SK-N-DZ (cell line): ENCODE data around the gene FAM20C.

ENCODE experiments used
- DNase-seq: peaks from one replicate; pipeline ENCODE4 v3.0.0-alpha.2; 2015; ENCODE audit warnings: low spot score

The FAM20C gene

GRCh38 chr7:266851-267840 is 74.8 kb downstream of the FAM20C start:
- peak; percentile 34 for DNase-seq

- DNase-seq: no peak
Measured at GRCh38 chr7:268991-269390, 76.6 kb downstream of the FAM20C start.

- DNase-seq: no peak
Measured at GRCh38 chr7:269721-270120, 77.3 kb downstream of the FAM20C start.

GRCh38 chr7:270351-270983 is 78.1 kb downstream of the FAM20C start:
- DNase-seq: no peak

- no peak for DNase-seq
Measured at GRCh38 chr7:271266-272107, 79.1 kb downstream of the FAM20C start.

- no peak for DNase-seq
Measured at GRCh38 chr7:272108-272615, 79.8 kb downstream of the FAM20C start.

- no peak for DNase-seq
Measured at GRCh38 chr7:272631-273030, 80.3 kb downstream of the FAM20C start.

GRCh38 chr7:273327-273726 is 81.0 kb downstream of the FAM20C start:
- no peak for DNase-seq

GRCh38 chr7:274266-274665 is 81.9 kb downstream of the FAM20C start:
- no peak for DNase-seq

- no peak for DNase-seq
Measured at GRCh38 chr7:276230-276835, 84.0 kb downstream of the FAM20C start.

- DNase-seq: no peak
Measured at GRCh38 chr7:277228-277627, 84.9 kb downstream of the FAM20C start.

- no peak for DNase-seq
Measured at GRCh38 chr7:278081-278480, 85.7 kb downstream of the FAM20C start.

- DNase-seq: no peak
Measured at GRCh38 chr7:279821-280220, 87.5 kb downstream of the FAM20C start.

GRCh38 chr7:280461-280860 is 88.1 kb downstream of the FAM20C start:
- DNase-seq: no peak

- no peak for DNase-seq
Measured at GRCh38 chr7:281637-282036, 89.3 kb downstream of the FAM20C start.

GRCh38 chr7:282621-283020 is 90.2 kb downstream of the FAM20C start:
- DNase-seq: no peak

- DNase-seq: no peak
Measured at GRCh38 chr7:284762-285722, 92.7 kb downstream of the FAM20C start.

GRCh38 chr7:285731-286130 is 93.4 kb downstream of the FAM20C start:
- no peak for DNase-seq

- DNase-seq: no peak
Measured at GRCh38 chr7:286266-286665, 93.9 kb downstream of the FAM20C start.

GRCh38 chr7:288671-289101 is 96.3 kb downstream of the FAM20C start:
- no peak for DNase-seq
